ENCODE data around the gene FKBP15.
"Not testable (repeated sequence)": the region's sequence is repeated elsewhere in the genome, so short reads cannot be mapped to it uniquely, and the experiment has no call there.

FKBP15 gene

GRCh38 chr9:113261917-113262671 is 41.0 kb upstream of the FKBP15 start:
- Histone ChIP-seq H3K36me3 (replicated peaks) (peaks cover 26% of the 10 kb centered on the region), H3K4me3 (ENCODE audit: low read depth, low read length) (no peak overlapping the region), H3K27ac (no peak overlapping the region), H3K27me3 (replicated peaks) (no peaks in the 10 kb centered on the region)
- no peak for TF ChIP-seq CTCF (IDR thresholded peaks at IDR 0.05; ENCODE audit: low read depth, low read length, missing control alignments)
- in situ Hi-C loops (cut with HindIII; ENCODE audit: low pct_ligation_motif_present, low sequenced_read_pairs): no loop called here
- no peak for DNase-seq

- in situ Hi-C loops (cut with HindIII; ENCODE audit: low pct_ligation_motif_present, low sequenced_read_pairs): no loop called here
- DNase-seq: no peak
- Histone ChIP-seq H3K27me3 (replicated peaks) (no peaks in the 10 kb centered on the region), H3K4me3 (ENCODE audit: low read depth, low read length) (no peak overlapping the region), H3K36me3 (replicated peaks) (peaks cover 21% of the 10 kb centered on the region), H3K27ac (no peak overlapping the region)
- no peak for TF ChIP-seq CTCF (IDR thresholded peaks at IDR 0.05; ENCODE audit: low read depth, low read length, missing control alignments)
Observed at GRCh38 chr9:113258282-113258681, 37.2 kb upstream of the FKBP15 start.

- no peak for DNase-seq
- H3K36me3 ChIP-seq (replicated peaks): peaks cover 21% of the 10 kb centered on the region
- in situ Hi-C loops (cut with HindIII; ENCODE audit: low pct_ligation_motif_present, low sequenced_read_pairs): no loop called here
- H3K27me3 ChIP-seq (replicated peaks): no peaks in the 10 kb centered on the region
- no peak for TF ChIP-seq CTCF (IDR thresholded peaks at IDR 0.05; ENCODE audit: low read depth, low read length, missing control alignments)
- H3K27ac ChIP-seq: no peak overlapping the region
- no peak overlapping the region for H3K4me3 ChIP-seq (ENCODE audit: low read depth, low read length)
Observed at GRCh38 chr9:113257863-113258262, 36.8 kb upstream of the FKBP15 start.

GRCh38 chr9:113255438-113255837 is 34.4 kb upstream of the FKBP15 start:
- DNase-seq: no peak
- peaks cover 8% of the 10 kb centered on the region for H3K36me3 ChIP-seq (replicated peaks)
- in situ Hi-C loops (cut with HindIII; ENCODE audit: low pct_ligation_motif_present, low sequenced_read_pairs): no loop called here
- H3K27ac ChIP-seq: no peak overlapping the region
- no peak overlapping the region for H3K4me3 ChIP-seq (ENCODE audit: low read depth, low read length)
- no peaks in the 10 kb centered on the region for H3K27me3 ChIP-seq (replicated peaks)
- no peak for TF ChIP-seq CTCF (IDR thresholded peaks at IDR 0.05; ENCODE audit: low read depth, low read length, missing control alignments)

GRCh38 chr9:113254991-113255390 is 33.9 kb upstream of the FKBP15 start:
- Histone ChIP-seq H3K36me3 (replicated peaks) (peaks cover 5% of the 10 kb centered on the region), H3K27me3 (replicated peaks) (no peaks in the 10 kb centered on the region), H3K4me3 (ENCODE audit: low read depth, low read length) (no peak overlapping the region), H3K27ac (no peak overlapping the region)
- in situ Hi-C loops (cut with HindIII; ENCODE audit: low pct_ligation_motif_present, low sequenced_read_pairs): no loop called here
- no peak for TF ChIP-seq CTCF (IDR thresholded peaks at IDR 0.05; ENCODE audit: low read depth, low read length, missing control alignments)
- DNase-seq: no peak

GRCh38 chr9:113250807-113251206 is 29.7 kb upstream of the FKBP15 start:
- no peak overlapping the region for H3K27ac ChIP-seq
- in situ Hi-C loops (cut with HindIII; ENCODE audit: low pct_ligation_motif_present, low sequenced_read_pairs): no loop called here

GRCh38 chr9:113249661-113250060 is 28.6 kb upstream of the FKBP15 start:
- DNase-seq; H3K4me3 ChIP-seq (ENCODE audit: low read depth, low read length); H3K36me3 ChIP-seq (replicated peaks); H3K27ac ChIP-seq; H3K27me3 ChIP-seq (replicated peaks); in situ Hi-C loops (cut with HindIII; ENCODE audit: low pct_ligation_motif_present, low sequenced_read_pairs): not testable (repeated sequence)

More at GRCh38 chr9:113250807-113251206, 29.7 kb upstream of the FKBP15 start:
- no peak for TF ChIP-seq CTCF (IDR thresholded peaks at IDR 0.05; ENCODE audit: low read depth, low read length, missing control alignments)
- H3K4me3 ChIP-seq (ENCODE audit: low read depth, low read length): no peak overlapping the region
- DNase-seq: no peak
- H3K36me3 ChIP-seq (replicated peaks): no peaks in the 10 kb centered on the region
- H3K27me3 ChIP-seq (replicated peaks): no peaks in the 10 kb centered on the region

All from brain microvascular endothelial cell (primary cell).